GM21526 (cell line): ENCODE data around the gene KIAA1217.

Source experiments
- ATAC-seq: cut with Tn5 transposase; IDR thresholded peaks from one replicate; pipeline ENCODE4 v1.9.1; 2021; ENCODE audit warnings: moderate library complexity; ENCODE audit not compliant: unreplicated experiment, low FRiP score

The KIAA1217 gene

GRCh38 chr10:24455447-24455846 lies 246.5 kb downstream of the KIAA1217 start:
- no peak for ATAC-seq

GRCh38 chr10:24456322-24456721 lies 247.4 kb downstream of the KIAA1217 start:
- ATAC-seq = no peak

- no peak for ATAC-seq
These were observed 248.9 kb downstream of the KIAA1217 start for GRCh38 chr10:24457661-24458318.

- ATAC-seq = no peak
These were observed 250.9 kb downstream of the KIAA1217 start for GRCh38 chr10:24459836-24460235.

GRCh38 chr10:24462291-24462813 lies 253.4 kb downstream of the KIAA1217 start:
- ATAC-seq = no peak

GRCh38 chr10:24462889-24463552 lies 254.1 kb downstream of the KIAA1217 start:
- ATAC-seq = no peak

- ATAC-seq = peak; percentile 62
These were observed 254.9 kb downstream of the KIAA1217 start for GRCh38 chr10:24463611-24464426.

- no peak for ATAC-seq
These were observed 256.4 kb downstream of the KIAA1217 start for GRCh38 chr10:24465124-24465874.

- no peak for ATAC-seq
These were observed 257.2 kb downstream of the KIAA1217 start for GRCh38 chr10:24465891-24466818.

GRCh38 chr10:24467136-24467535 lies 258.2 kb downstream of the KIAA1217 start:
- no peak for ATAC-seq

- no peak for ATAC-seq
These were observed 258.7 kb downstream of the KIAA1217 start for GRCh38 chr10:24467605-24468004.

GRCh38 chr10:24468281-24468751 lies 259.4 kb downstream of the KIAA1217 start:
- ATAC-seq = no peak

- no peak for ATAC-seq
These were observed 261.1 kb downstream of the KIAA1217 start for GRCh38 chr10:24469993-24470392.

- no peak for ATAC-seq
These were observed 266.7 kb downstream of the KIAA1217 start for GRCh38 chr10:24475598-24475997.

GRCh38 chr10:24476913-24477701 lies 268.2 kb downstream of the KIAA1217 start:
- no peak for ATAC-seq

- ATAC-seq = no peak
These were observed 269.0 kb downstream of the KIAA1217 start for GRCh38 chr10:24477915-24478314.

- no peak for ATAC-seq
These were observed 270.9 kb downstream of the KIAA1217 start for GRCh38 chr10:24479806-24480205.

- no peak for ATAC-seq
These were observed 271.5 kb downstream of the KIAA1217 start for GRCh38 chr10:24480447-24480846.
